Fibroblast of villous mesenchyme (primary cell): ENCODE results near the gene MRPS5. TPM values are rescaled to one million over a fixed set of nuclear protein-coding genes. Genes with fewer than 3 reads are reported as not detected.
"Not testable (repeated sequence)": the region's sequence is repeated elsewhere in the genome, so short reads cannot be mapped to it uniquely, and the experiment has no call there.

ENCODE experiments used
- DNase-seq: peaks from one replicate; pipeline ENCODE4 v3.0.0-alpha.2; 2010; ENCODE audit warnings: low read depth
- H3K4me3 ChIP-seq: 2 replicates; pipeline ENCODE4 v1.5.1; 2011; ENCODE audit warnings: low read depth, mild to moderate bottlenecking, low read length
- total RNA-seq: library from RNA; depleted of rRNA; stranded (reverse); fragments of >200 nt; gene quantifications from 2 replicates; pipeline ENCODE4 v1.2.3, GENCODE V29; 2012
- TF ChIP-seq, protein P1 (sequence below): IDR thresholded peaks from 2 replicates; pipeline ENCODE4 v1.5.1; 2012; ENCODE audit warnings: low read depth, mild to moderate bottlenecking, low read length; ENCODE audit not compliant: insufficient read depth

The MRPS5 gene
- total RNA-seq, 1 donor = 32.0 TPM

GRCh38 chr2:95113464-95113863 is 8.1 kb downstream of the MRPS5 start:
- TF ChIP-seq, protein P1, sequence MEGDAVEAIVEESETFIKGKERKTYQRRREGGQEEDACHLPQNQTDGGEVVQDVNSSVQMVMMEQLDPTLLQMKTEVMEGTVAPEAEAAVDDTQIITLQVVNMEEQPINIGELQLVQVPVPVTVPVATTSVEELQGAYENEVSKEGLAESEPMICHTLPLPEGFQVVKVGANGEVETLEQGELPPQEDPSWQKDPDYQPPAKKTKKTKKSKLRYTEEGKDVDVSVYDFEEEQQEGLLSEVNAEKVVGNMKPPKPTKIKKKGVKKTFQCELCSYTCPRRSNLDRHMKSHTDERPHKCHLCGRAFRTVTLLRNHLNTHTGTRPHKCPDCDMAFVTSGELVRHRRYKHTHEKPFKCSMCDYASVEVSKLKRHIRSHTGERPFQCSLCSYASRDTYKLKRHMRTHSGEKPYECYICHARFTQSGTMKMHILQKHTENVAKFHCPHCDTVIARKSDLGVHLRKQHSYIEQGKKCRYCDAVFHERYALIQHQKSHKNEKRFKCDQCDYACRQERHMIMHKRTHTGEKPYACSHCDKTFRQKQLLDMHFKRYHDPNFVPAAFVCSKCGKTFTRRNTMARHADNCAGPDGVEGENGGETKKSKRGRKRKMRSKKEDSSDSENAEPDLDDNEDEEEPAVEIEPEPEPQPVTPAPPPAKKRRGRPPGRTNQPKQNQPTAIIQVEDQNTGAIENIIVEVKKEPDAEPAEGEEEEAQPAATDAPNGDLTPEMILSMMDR = no peak
- no peak for DNase-seq
- H3K4me3 ChIP-seq = no peak overlapping the region

DNA sequence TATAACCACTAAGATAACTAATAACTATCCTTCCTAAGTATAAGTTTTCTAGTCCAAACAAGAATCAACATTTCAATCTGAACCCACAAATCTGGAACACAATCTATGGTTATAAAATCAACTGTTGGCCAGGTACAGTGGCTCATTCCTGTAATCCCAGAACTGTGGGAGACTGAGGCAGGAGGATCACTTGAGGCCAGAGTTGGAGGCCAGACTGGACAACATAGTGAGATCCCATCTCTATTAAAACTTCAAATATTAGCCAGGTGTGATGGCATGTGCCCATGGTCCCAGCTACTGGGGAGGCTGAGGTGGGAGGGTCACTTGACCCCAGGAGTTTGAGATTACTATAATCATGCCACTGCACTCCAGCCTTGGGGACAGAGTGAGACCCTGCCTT is 11.2 kb downstream of the MRPS5 start:
- no peak for DNase-seq
- TF ChIP-seq, protein P1 = no peak
- no peak overlapping the region for H3K4me3 ChIP-seq

GRCh38 chr2:95109260-95109659 is 12.3 kb downstream of the MRPS5 start:
- DNase-seq = no peak
- TF ChIP-seq, protein P1 = no peak
- no peak overlapping the region for H3K4me3 ChIP-seq

DNA sequence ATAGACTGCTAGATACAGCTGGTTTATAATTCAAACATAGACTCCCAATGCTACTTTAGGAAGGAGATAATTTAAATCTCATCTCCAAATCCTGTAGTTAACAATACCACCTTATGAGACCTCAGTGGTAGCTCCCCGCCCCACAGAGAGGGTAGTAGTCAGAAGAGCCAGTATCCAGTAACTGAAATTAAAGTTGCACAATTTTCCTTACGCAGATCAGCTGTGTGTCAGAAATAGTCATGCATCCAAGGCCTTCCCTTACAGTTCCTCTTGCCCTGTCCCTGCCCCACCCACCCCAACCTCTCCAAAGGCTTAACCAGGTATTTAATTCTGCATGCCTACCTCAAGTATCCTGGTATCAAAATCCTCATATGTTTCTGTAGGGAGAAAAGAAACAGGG is 15.5 kb downstream of the MRPS5 start:
- no peak overlapping the region for H3K4me3 ChIP-seq
- no peak for DNase-seq
- TF ChIP-seq, protein P1 = no peak

DNA sequence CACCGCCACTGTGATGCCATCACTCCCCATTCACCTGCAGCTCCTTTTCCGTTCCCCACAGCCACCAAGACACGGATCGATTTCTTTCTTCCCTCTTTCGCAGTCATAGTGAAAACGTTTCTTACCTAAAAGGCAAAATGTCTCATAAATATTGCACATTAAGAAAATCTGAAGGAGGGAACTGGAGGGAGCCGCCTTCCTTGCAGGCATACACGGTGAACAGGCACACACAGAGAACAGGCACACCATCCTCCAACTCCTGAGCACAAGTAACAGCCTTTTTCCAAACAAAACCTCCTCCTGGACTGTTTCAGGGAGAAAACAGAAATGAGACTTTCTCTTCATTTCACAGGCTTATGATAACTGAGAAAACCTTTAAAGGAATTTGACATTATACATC is 17.0 kb downstream of the MRPS5 start:
- DNase-seq = no peak
- H3K4me3 ChIP-seq = no peak overlapping the region
- TF ChIP-seq, protein P1 = no peak

DNA sequence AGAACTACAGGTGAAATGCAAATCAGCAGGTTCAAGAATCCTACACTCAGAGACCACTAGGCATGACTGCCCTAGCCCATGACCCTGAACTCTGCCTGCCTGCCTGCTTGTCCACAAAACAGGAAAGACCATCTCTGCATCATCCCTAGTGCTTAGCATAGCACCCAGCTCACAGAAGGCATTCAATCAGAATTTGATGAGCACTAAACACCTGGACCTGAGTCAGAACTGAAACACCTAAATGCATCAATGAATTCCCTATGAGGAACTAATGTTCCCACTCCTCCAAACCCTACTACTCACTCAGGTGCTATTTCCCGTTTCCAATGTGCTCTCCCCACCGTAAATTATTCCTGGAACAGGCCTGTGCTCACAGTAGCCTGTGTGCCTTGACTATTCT is 21.7 kb downstream of the MRPS5 start:
- H3K4me3 ChIP-seq = no peak overlapping the region
- TF ChIP-seq, protein P1 = no peak
- DNase-seq = no peak

GRCh38 chr2:95098273-95098672 is 23.3 kb downstream of the MRPS5 start:
- not testable (repeated sequence) for H3K4me3 ChIP-seq, DNase-seq
